Measurements from ENCODE around the gene VCL.
"Not testable (repeated sequence)": the region's sequence is repeated elsewhere in the genome, so short reads cannot be mapped to it uniquely, and the experiment has no call there.

The VCL gene

GRCh38 chr10:74055383-74056049 is 57.6 kb downstream of the VCL start:
- no peak for DNase-seq (ENCODE audit: extremely low read depth, low read depth)
- TF ChIP-seq CTCF (IDR thresholded peaks at IDR 0.05; ENCODE audit: low read depth, low read length), result no peak

- no peak for TF ChIP-seq CTCF (IDR thresholded peaks at IDR 0.05; ENCODE audit: low read depth, low read length)
- DNase-seq (ENCODE audit: extremely low read depth, low read depth), result no peak
Measured at GRCh38 chr10:74056050-74056818, 58.3 kb downstream of the VCL start.

- no peak for DNase-seq (ENCODE audit: extremely low read depth, low read depth)
- TF ChIP-seq CTCF (IDR thresholded peaks at IDR 0.05; ENCODE audit: low read depth, low read length), result no peak
Measured at GRCh38 chr10:74058071-74058470, 60.2 kb downstream of the VCL start.

- no peak for TF ChIP-seq CTCF (IDR thresholded peaks at IDR 0.05; ENCODE audit: low read depth, low read length)
- no peak for DNase-seq (ENCODE audit: extremely low read depth, low read depth)
Measured at GRCh38 chr10:74058658-74059057, 60.7 kb downstream of the VCL start.

GRCh38 chr10:74061104-74061503 is 63.2 kb downstream of the VCL start:
- DNase-seq (ENCODE audit: extremely low read depth, low read depth), result no peak
- no peak for TF ChIP-seq CTCF (IDR thresholded peaks at IDR 0.05; ENCODE audit: low read depth, low read length)

- not testable (repeated sequence) for DNase-seq (ENCODE audit: extremely low read depth, low read depth)
Measured at GRCh38 chr10:74061978-74062377, 64.1 kb downstream of the VCL start.

GRCh38 chr10:74063256-74063655 is 65.3 kb downstream of the VCL start:
- no peak for TF ChIP-seq CTCF (IDR thresholded peaks at IDR 0.05; ENCODE audit: low read depth, low read length)
- no peak for DNase-seq (ENCODE audit: extremely low read depth, low read depth)
